Measurements from ENCODE around the gene MRAP.

Gene MRAP

GRCh38 chr21:32328595-32328994 is 29.9 kb downstream of the MRAP start:
- no peak for DNase-seq

- no peak for DNase-seq
Measured at GRCh38 chr21:32329331-32329730, 30.7 kb downstream of the MRAP start.

GRCh38 chr21:32329776-32330175 is 31.1 kb downstream of the MRAP start:
- no peak for DNase-seq

GRCh38 chr21:32330784-32331311 is 32.2 kb downstream of the MRAP start:
- DNase-seq = no peak

- no peak for DNase-seq
Measured at GRCh38 chr21:32331444-32332305, 33.0 kb downstream of the MRAP start.

GRCh38 chr21:32332463-32332951 is 33.9 kb downstream of the MRAP start:
- no peak for DNase-seq

- no peak for DNase-seq
Measured at GRCh38 chr21:32333953-32334673, 35.5 kb downstream of the MRAP start.

- no peak for DNase-seq
Measured at GRCh38 chr21:32334980-32335531, 36.4 kb downstream of the MRAP start.

GRCh38 chr21:32335601-32336575 is 37.2 kb downstream of the MRAP start:
- no peak for DNase-seq

GRCh38 chr21:32336711-32337110 is 38.1 kb downstream of the MRAP start:
- no peak for DNase-seq

GRCh38 chr21:32337206-32337605 is 38.6 kb downstream of the MRAP start:
- no peak for DNase-seq

- DNase-seq = no peak
Measured at GRCh38 chr21:32338209-32338921, 39.7 kb downstream of the MRAP start.

- no peak for DNase-seq
Measured at GRCh38 chr21:32340863-32341848, 42.5 kb downstream of the MRAP start.

GRCh38 chr21:32346951-32347350 is 48.3 kb downstream of the MRAP start:
- DNase-seq = no peak

- no peak for DNase-seq
Measured at GRCh38 chr21:32347351-32347750, 48.7 kb downstream of the MRAP start.

- DNase-seq = no peak
Measured at GRCh38 chr21:32347977-32348376, 49.3 kb downstream of the MRAP start.

GRCh38 chr21:32348604-32349332 is 50.1 kb downstream of the MRAP start:
- no peak for DNase-seq

- no peak for DNase-seq
Measured at GRCh38 chr21:32349333-32349944, 50.8 kb downstream of the MRAP start.
